ENCODE data around the gene FAM237B.
"Not testable (repeated sequence)": the region's sequence is repeated elsewhere in the genome, so short reads cannot be mapped to it uniquely, and the experiment has no call there.

FAM237B gene

GRCh38 chr7:90346336-90347125 lies 25.4 kb upstream of the FAM237B start, which contains the start of gene GTPBP10:
TSS of gene GTPBP10 (plus strand) at chr7:90346716. CDS start at chr7:90346742, 26 bp downstream.
- peak; percentile 90 for ATAC-seq (ENCODE audit: low read depth)
- Histone ChIP-seq H3K27ac (ENCODE audit: poor library complexity, severe bottlenecking) (peak within 1 kb of the TSS; percentile 33), H3K4me1 (ENCODE audit: insufficient read depth, poor library complexity, severe bottlenecking) (peaks cover 7% of the 10 kb centered on the region), H3K36me3 (ENCODE audit: low read depth) (0 out of 2 replicates have a peak, but pooled peaks cover 4% of the 10 kb centered on the region), H3K27me3 (ENCODE audit: insufficient read depth, poor library complexity, severe bottlenecking) (no peaks in the 10 kb centered on the region), H3K4me3 (ENCODE audit: severe bottlenecking) (peak within 1 kb of the TSS; percentile 84), H3K9me3 (ENCODE audit: severe bottlenecking) (no peaks in the 10 kb centered on the region)
- peak; percentile 87 for TF ChIP-seq CTCF (IDR thresholded peaks at IDR 0.05; ENCODE audit: poor library complexity, severe bottlenecking)
- peak; percentile 90 for DNase-seq (ENCODE audit: low spot score)

GRCh38 chr7:90345595-90346335 lies 24.7 kb upstream of the FAM237B start:
- H3K27me3 ChIP-seq (ENCODE audit: insufficient read depth, poor library complexity, severe bottlenecking) = no peaks in the 10 kb centered on the region
- peak; percentile 41 for ATAC-seq (ENCODE audit: low read depth)
- 0 out of 2 replicates have a peak, but pooled peaks cover 4% of the 10 kb centered on the region for H3K36me3 ChIP-seq (ENCODE audit: low read depth)
- H3K4me1 ChIP-seq (ENCODE audit: insufficient read depth, poor library complexity, severe bottlenecking) = peaks cover 7% of the 10 kb centered on the region
- DNase-seq (ENCODE audit: low spot score) = no peak
- peak overlapping the region; percentile 33 for H3K27ac ChIP-seq (ENCODE audit: poor library complexity, severe bottlenecking)
- H3K4me3 ChIP-seq (ENCODE audit: severe bottlenecking) = peak overlapping the region; percentile 84
- no peak for TF ChIP-seq CTCF (IDR thresholded peaks at IDR 0.05; ENCODE audit: poor library complexity, severe bottlenecking)
- no peaks in the 10 kb centered on the region for H3K9me3 ChIP-seq (ENCODE audit: severe bottlenecking)

- TF ChIP-seq CTCF (IDR thresholded peaks at IDR 0.05; ENCODE audit: poor library complexity, severe bottlenecking) = no peak
- no peak for ATAC-seq (ENCODE audit: low read depth)
- peaks cover 7% of the 10 kb centered on the region for H3K4me1 ChIP-seq (ENCODE audit: insufficient read depth, poor library complexity, severe bottlenecking)
Observed at GRCh38 chr7:90345016-90345415, 23.9 kb upstream of the FAM237B start.

GRCh38 chr7:90337106-90337505 lies 16.0 kb upstream of the FAM237B start:
- H3K4me1 ChIP-seq (ENCODE audit: insufficient read depth, poor library complexity, severe bottlenecking) = no peaks in the 10 kb centered on the region
- H3K9me3 ChIP-seq (ENCODE audit: severe bottlenecking) = no peaks in the 10 kb centered on the region
- no peak for TF ChIP-seq CTCF (IDR thresholded peaks at IDR 0.05; ENCODE audit: poor library complexity, severe bottlenecking)
- H3K4me3 ChIP-seq (ENCODE audit: severe bottlenecking) = no peak overlapping the region
- H3K27me3 ChIP-seq (ENCODE audit: insufficient read depth, poor library complexity, severe bottlenecking) = no peaks in the 10 kb centered on the region
- DNase-seq (ENCODE audit: low spot score) (no peak), ATAC-seq (ENCODE audit: low read depth) (no peak)
- H3K27ac ChIP-seq (ENCODE audit: poor library complexity, severe bottlenecking) = no peak overlapping the region
- no peaks in the 10 kb centered on the region for H3K36me3 ChIP-seq (ENCODE audit: low read depth)

More at GRCh38 chr7:90345016-90345415, 23.9 kb upstream of the FAM237B start:
- H3K9me3 ChIP-seq (ENCODE audit: severe bottlenecking) = no peaks in the 10 kb centered on the region
- H3K36me3 ChIP-seq (ENCODE audit: low read depth) = 0 out of 2 replicates have a peak, but pooled peaks cover 1% of the 10 kb centered on the region
- H3K27ac ChIP-seq (ENCODE audit: poor library complexity, severe bottlenecking) = no peak overlapping the region
- DNase-seq (ENCODE audit: low spot score) = no peak
- no peaks in the 10 kb centered on the region for H3K27me3 ChIP-seq (ENCODE audit: insufficient read depth, poor library complexity, severe bottlenecking)
- no peak overlapping the region for H3K4me3 ChIP-seq (ENCODE audit: severe bottlenecking)

GRCh38 chr7:90334926-90335325 lies 13.8 kb upstream of the FAM237B start:
- DNase-seq (ENCODE audit: low spot score); H3K4me3 ChIP-seq (ENCODE audit: severe bottlenecking); ATAC-seq (ENCODE audit: low read depth); H3K4me1 ChIP-seq (ENCODE audit: insufficient read depth, poor library complexity, severe bottlenecking); H3K36me3 ChIP-seq (ENCODE audit: low read depth); H3K9me3 ChIP-seq (ENCODE audit: severe bottlenecking); H3K27ac ChIP-seq (ENCODE audit: poor library complexity, severe bottlenecking); H3K27me3 ChIP-seq (ENCODE audit: insufficient read depth, poor library complexity, severe bottlenecking): not testable (repeated sequence)

Data from RWPE2 (cell line).